ENCODE measurements around the gene INHA. TPM values are rescaled to one million over a fixed set of nuclear protein-coding genes. Genes with fewer than 3 reads are reported as not detected.

The INHA gene
- total RNA-seq, 1 donor from 2014 or later = not detected

DNA sequence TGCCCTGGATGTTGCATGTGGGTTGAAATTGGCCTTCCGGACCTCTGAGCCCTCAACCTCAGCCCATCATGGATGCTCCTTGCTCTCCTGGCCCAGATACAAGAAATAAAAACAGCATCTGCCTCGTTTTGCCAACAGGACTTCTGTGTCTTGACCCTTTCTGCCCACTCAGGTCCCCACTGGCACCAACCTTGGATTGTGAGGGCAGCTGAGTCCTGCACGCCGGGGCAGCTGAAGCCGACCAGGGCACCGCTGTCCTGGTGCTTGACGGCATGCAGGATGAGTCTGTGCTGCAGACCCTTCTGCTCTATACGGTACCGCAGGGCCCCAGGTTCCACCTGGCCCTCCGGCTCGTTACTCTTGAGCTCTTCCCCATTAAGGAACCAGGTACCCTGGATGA lies 5.5 kb upstream of the INHA start:
- Mint-ChIP-seq H3K27me3 (ENCODE audit: unreplicated experiment) (peaks cover 24% of the 10 kb centered on the region), H3K4me1 (ENCODE audit: unreplicated experiment) (peaks cover 7% of the 10 kb centered on the region), H3K9me3 (ENCODE audit: unreplicated experiment) (no peaks in the 10 kb centered on the region), H3K4me3 (ENCODE audit: unreplicated experiment) (peak overlapping the region; percentile 22), H3K36me3 (ENCODE audit: low read depth, unreplicated experiment) (peaks cover 28% of the 10 kb centered on the region), H3K27ac (ENCODE audit: unreplicated experiment) (no peak overlapping the region)
- no peak for DNase-seq (ENCODE audit: low spot score)
- TF ChIP-seq, protein P1, sequence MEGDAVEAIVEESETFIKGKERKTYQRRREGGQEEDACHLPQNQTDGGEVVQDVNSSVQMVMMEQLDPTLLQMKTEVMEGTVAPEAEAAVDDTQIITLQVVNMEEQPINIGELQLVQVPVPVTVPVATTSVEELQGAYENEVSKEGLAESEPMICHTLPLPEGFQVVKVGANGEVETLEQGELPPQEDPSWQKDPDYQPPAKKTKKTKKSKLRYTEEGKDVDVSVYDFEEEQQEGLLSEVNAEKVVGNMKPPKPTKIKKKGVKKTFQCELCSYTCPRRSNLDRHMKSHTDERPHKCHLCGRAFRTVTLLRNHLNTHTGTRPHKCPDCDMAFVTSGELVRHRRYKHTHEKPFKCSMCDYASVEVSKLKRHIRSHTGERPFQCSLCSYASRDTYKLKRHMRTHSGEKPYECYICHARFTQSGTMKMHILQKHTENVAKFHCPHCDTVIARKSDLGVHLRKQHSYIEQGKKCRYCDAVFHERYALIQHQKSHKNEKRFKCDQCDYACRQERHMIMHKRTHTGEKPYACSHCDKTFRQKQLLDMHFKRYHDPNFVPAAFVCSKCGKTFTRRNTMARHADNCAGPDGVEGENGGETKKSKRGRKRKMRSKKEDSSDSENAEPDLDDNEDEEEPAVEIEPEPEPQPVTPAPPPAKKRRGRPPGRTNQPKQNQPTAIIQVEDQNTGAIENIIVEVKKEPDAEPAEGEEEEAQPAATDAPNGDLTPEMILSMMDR (IDR thresholded peaks at IDR 0.05; ENCODE audit: unreplicated experiment) = no peak

DNA sequence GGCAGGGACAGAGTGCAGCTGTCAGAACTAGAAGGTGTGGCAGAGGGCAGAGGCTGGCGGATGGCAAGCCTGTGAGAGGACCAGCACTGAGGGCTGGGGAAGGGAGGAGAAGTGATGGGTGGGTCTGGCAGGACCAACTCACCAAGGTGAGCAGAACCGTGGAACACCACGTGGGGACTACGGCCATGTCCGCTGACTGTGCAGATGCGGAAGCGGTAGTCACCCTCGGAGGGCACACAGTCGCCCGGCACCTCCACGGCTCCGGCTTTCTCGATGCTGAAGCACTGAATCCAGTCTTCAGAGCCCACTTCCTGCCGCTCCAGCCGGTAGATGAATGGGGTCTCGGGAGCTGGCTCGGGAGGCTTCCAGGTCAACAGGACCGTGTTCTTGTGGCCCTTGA lies 5.0 kb upstream of the INHA start:
- TF ChIP-seq, protein P1 (IDR thresholded peaks at IDR 0.05; ENCODE audit: unreplicated experiment) = no peak
- peaks cover 27% of the 10 kb centered on the region for H3K27me3 Mint-ChIP-seq (ENCODE audit: unreplicated experiment)
- H3K4me1 Mint-ChIP-seq (ENCODE audit: unreplicated experiment) = peaks cover 10% of the 10 kb centered on the region
- no peak overlapping the region for H3K4me3 Mint-ChIP-seq (ENCODE audit: unreplicated experiment)
- no peak overlapping the region for H3K27ac Mint-ChIP-seq (ENCODE audit: unreplicated experiment)
- H3K9me3 Mint-ChIP-seq (ENCODE audit: unreplicated experiment) = no peaks in the 10 kb centered on the region
- no peak for DNase-seq (ENCODE audit: low spot score)
- H3K36me3 Mint-ChIP-seq (ENCODE audit: low read depth, unreplicated experiment) = peaks cover 31% of the 10 kb centered on the region

DNA sequence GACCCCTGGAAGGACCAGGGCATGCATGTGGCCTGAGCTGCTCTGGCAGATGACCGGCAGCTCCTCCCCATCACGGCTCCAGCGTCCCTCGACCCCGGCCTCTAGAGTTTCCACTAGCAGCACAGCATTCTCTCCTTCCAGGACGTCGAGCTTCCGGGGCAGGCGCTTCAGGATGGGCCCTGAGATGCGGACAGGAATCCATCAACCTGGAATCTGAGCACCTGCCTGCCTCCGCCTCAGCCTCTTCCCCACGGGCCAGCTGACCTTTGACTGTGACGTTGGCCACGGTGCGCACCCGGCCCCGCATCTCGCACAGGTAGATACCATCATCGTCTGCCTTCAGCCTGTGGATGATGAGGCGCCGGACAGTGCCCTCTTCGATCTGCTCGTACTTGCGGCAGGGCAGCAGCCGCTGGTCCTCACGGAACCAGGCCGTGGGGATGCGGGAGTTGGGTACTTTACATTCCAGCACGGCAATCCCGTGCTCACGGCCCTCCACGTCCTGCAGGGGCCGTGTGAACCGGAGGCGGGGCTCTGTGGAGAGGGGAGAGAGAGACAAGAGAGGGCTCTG lies 4.2 kb upstream of the INHA start:
- Mint-ChIP-seq H3K27ac (ENCODE audit: unreplicated experiment) (no peak overlapping the region), H3K4me1 (ENCODE audit: unreplicated experiment) (peaks cover 10% of the 10 kb centered on the region), H3K36me3 (ENCODE audit: low read depth, unreplicated experiment) (peaks cover 31% of the 10 kb centered on the region), H3K27me3 (ENCODE audit: unreplicated experiment) (peaks cover 27% of the 10 kb centered on the region), H3K9me3 (ENCODE audit: unreplicated experiment) (no peaks in the 10 kb centered on the region), H3K4me3 (ENCODE audit: unreplicated experiment) (no peak overlapping the region)
- TF ChIP-seq, protein P1 (IDR thresholded peaks at IDR 0.05; ENCODE audit: unreplicated experiment) = no peak
- no peak for DNase-seq (ENCODE audit: low spot score)

DNA sequence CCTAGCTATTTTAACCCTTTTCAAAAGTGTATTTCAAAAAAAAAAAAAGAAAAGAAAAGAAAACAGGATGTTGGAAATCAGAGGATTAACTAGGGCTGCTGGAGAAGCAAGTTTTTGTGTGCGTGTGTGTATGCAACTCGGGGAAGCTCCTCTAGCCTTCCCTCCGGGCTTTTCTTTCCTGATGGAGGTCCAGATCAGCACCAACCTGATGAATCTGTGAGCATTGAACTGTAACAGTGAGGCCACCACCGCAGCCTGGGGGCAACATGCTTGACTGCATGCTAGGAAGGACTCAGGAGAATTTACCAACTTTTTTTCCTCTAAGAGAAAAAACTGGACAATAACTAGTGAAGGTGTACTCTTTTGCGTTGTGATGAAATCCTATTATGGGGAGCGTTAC lies 3.1 kb upstream of the INHA start:
- no peak overlapping the region for H3K27ac Mint-ChIP-seq (ENCODE audit: unreplicated experiment)
- H3K36me3 Mint-ChIP-seq (ENCODE audit: low read depth, unreplicated experiment) = peaks cover 27% of the 10 kb centered on the region
- TF ChIP-seq, protein P1 (IDR thresholded peaks at IDR 0.05; ENCODE audit: unreplicated experiment) = no peak
- DNase-seq (ENCODE audit: low spot score) = no peak
- peaks cover 25% of the 10 kb centered on the region for H3K27me3 Mint-ChIP-seq (ENCODE audit: unreplicated experiment)
- no peak overlapping the region for H3K4me3 Mint-ChIP-seq (ENCODE audit: unreplicated experiment)
- peaks cover 10% of the 10 kb centered on the region for H3K4me1 Mint-ChIP-seq (ENCODE audit: unreplicated experiment)
- H3K9me3 Mint-ChIP-seq (ENCODE audit: unreplicated experiment) = no peaks in the 10 kb centered on the region

DNA sequence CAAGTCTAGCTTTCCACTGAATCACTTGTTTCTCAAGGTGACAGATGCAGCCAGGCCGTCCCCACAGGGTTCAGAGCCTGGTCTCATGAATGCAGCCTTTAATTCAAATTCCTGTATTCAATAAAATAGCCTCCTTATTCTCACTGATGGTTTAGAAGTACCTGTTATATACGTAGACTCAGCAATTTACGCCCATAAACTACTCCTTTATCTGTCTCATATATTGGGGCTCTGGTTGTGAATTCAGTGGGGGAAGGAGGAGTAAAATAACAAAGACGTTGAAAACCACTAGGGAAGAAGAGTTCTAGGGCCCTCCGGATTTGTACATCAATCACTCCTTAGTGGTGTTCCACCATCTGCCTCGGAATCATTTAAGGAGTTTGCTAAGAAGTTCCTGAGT lies 2.5 kb upstream of the INHA start:
- no peaks in the 10 kb centered on the region for H3K9me3 Mint-ChIP-seq (ENCODE audit: unreplicated experiment)
- peaks cover 22% of the 10 kb centered on the region for H3K36me3 Mint-ChIP-seq (ENCODE audit: low read depth, unreplicated experiment)
- DNase-seq (ENCODE audit: low spot score) = no peak
- peak overlapping the region; percentile 81 for H3K4me3 Mint-ChIP-seq (ENCODE audit: unreplicated experiment)
- TF ChIP-seq, protein P1 (IDR thresholded peaks at IDR 0.05; ENCODE audit: unreplicated experiment) = no peak
- H3K27ac Mint-ChIP-seq (ENCODE audit: unreplicated experiment) = no peak overlapping the region
- peaks cover 10% of the 10 kb centered on the region for H3K4me1 Mint-ChIP-seq (ENCODE audit: unreplicated experiment)
- peaks cover 22% of the 10 kb centered on the region for H3K27me3 Mint-ChIP-seq (ENCODE audit: unreplicated experiment)

Measured in endothelial cell (in vitro differentiated cells).